ENCODE measurements around the gene HPGD. TPM values are rescaled to one million over a fixed set of nuclear protein-coding genes. Genes with fewer than 3 reads are reported as not detected.

Gene HPGD
- polyA plus RNA-seq, 1 of the 3 experiments (the other 2 are of a cell fraction): not detected

DNA sequence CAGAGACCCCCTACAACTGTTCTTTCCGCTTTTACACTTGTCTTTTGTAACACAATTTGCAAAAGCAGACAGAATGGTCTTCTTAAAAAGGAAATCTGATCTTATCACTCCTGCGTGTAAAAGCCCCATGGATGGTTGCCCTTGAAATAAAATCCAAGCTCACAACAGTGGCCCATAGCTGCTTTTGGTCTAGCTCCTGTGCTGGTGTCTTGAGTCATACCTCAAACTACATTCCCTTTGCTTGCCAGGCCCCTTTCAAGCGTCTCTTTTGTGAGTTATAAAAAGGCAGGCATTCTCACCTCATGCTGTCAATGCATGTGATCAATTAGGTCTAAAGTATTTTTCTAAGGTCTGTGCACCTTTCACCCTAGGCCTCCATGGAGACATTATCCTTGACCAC is 27.6 kb downstream of the HPGD start:
- no peaks in the 10 kb centered on the region for H3K27me3 ChIP-seq (ENCODE audit: insufficient read depth)
- H3K9me2 ChIP-seq: no peaks in the 10 kb centered on the region
- H2AFZ ChIP-seq (ENCODE audit: low read depth): no peak overlapping the region
- POLR2A ChIA-PET: no interaction called here
- H3K9ac ChIP-seq: no peak overlapping the region
- WGBS (ENCODE audit: low lambda C conversion rate): 24% methylated on average over 3 of the region's 3 CpGs
- TF ChIP-seq RFX5 (IDR thresholded peaks at IDR 0.05; ENCODE audit: low read length) (no peak), YY1 (IDR thresholded peaks at IDR 0.05; ENCODE audit: low read depth) (no peak), NRF1 (IDR thresholded peaks at IDR 0.05; ENCODE audit: low read depth, low read length) (no peak), TAF1 (IDR thresholded peaks at IDR 0.05; ENCODE audit: borderline replicate concordance, low read depth, low read length) (no peak), POLR2AphosphoS5 (IDR thresholded peaks at IDR 0.05; ENCODE audit: low read depth, low read length) (no peak), TEAD4 (IDR thresholded peaks at IDR 0.05; ENCODE audit: borderline replicate concordance, insufficient read depth) (no peak)
- TF ChIP-seq, protein P1, sequence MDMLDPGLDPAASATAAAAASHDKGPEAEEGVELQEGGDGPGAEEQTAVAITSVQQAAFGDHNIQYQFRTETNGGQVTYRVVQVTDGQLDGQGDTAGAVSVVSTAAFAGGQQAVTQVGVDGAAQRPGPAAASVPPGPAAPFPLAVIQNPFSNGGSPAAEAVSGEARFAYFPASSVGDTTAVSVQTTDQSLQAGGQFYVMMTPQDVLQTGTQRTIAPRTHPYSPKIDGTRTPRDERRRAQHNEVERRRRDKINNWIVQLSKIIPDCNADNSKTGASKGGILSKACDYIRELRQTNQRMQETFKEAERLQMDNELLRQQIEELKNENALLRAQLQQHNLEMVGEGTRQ (IDR thresholded peaks at IDR 0.05; ENCODE audit: borderline replicate concordance, low read depth, low read length): no peak
- no peak overlapping the region for H3K27ac ChIP-seq (ENCODE audit: low read depth in 2 of 2, low read length in 1 of 2)
- no peaks in the 10 kb centered on the region for H3K79me2 ChIP-seq (ENCODE audit: insufficient read depth)
- H3K4me3 ChIP-seq (ENCODE audit: low read depth in 2 of 2, low read length in 1 of 2): no peak overlapping the region
- CTCF ChIA-PET: no interaction called here
- H3K9me3 ChIP-seq: no peaks in the 10 kb centered on the region
- no peak overlapping the region for H3K4me2 ChIP-seq
- H4K20me1 ChIP-seq (ENCODE audit: insufficient read depth): no peaks in the 10 kb centered on the region
- DNase-seq: no peak
- no peaks in the 10 kb centered on the region; a peak in 1 of 4 replicates for H3K4me1 ChIP-seq (ENCODE audit: control insufficient read depth in 1 of 2, insufficient read depth in 2 of 2, low read depth in 1 of 2, low read length in 1 of 2)
- no peaks in the 10 kb centered on the region for H3K36me3 ChIP-seq (replicated peaks in 1 of 2; ENCODE audit: control insufficient read depth in 1 of 2, insufficient read depth in 2 of 2, low read length in 1 of 2)
- H3F3A ChIP-seq (replicated peaks; ENCODE audit: insufficient read depth): no peaks in the 10 kb centered on the region

DNA sequence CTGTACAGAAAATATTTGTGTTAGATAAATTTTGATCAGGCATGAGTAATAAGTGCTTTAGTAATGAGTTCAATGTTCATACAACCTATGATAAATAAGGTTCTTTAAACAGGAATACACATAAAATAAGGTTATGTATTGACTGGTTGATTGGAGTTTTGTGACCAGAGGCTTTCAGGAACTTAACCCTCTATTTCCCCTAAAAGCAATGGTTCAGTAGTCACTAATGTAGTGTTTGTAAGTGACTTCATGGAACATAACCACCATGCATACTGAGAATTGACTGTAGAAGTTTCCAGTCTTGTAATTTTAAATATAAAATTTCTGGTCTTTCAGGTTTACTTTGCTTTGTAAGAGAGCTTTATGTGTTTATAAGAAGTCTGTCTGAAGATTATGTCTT is 28.1 kb downstream of the HPGD start:
- Histone ChIP-seq H3F3A (replicated peaks; ENCODE audit: insufficient read depth) (no peaks in the 10 kb centered on the region), H3K27ac (ENCODE audit: low read depth in 2 of 2, low read length in 1 of 2) (no peak overlapping the region), H3K4me3 (ENCODE audit: low read depth in 2 of 2, low read length in 1 of 2) (no peak overlapping the region), H3K36me3 (replicated peaks in 1 of 2; ENCODE audit: control insufficient read depth in 1 of 2, insufficient read depth in 2 of 2, low read length in 1 of 2) (no peaks in the 10 kb centered on the region), H3K9me3 (no peaks in the 10 kb centered on the region), H3K79me2 (ENCODE audit: insufficient read depth) (no peaks in the 10 kb centered on the region), H2AFZ (ENCODE audit: low read depth) (no peak overlapping the region), H3K4me2 (no peak overlapping the region), H3K9ac (no peak overlapping the region), H4K20me1 (ENCODE audit: insufficient read depth) (no peaks in the 10 kb centered on the region), H3K4me1 (ENCODE audit: control insufficient read depth in 1 of 2, insufficient read depth in 2 of 2, low read depth in 1 of 2, low read length in 1 of 2) (no peaks in the 10 kb centered on the region; a peak in 1 of 4 replicates), H3K9me2 (no peaks in the 10 kb centered on the region), H3K27me3 (ENCODE audit: insufficient read depth) (no peaks in the 10 kb centered on the region)
- ChIA-PET POLR2A (no interaction called here), CTCF (no interaction called here)
- TF ChIP-seq, protein P2, sequence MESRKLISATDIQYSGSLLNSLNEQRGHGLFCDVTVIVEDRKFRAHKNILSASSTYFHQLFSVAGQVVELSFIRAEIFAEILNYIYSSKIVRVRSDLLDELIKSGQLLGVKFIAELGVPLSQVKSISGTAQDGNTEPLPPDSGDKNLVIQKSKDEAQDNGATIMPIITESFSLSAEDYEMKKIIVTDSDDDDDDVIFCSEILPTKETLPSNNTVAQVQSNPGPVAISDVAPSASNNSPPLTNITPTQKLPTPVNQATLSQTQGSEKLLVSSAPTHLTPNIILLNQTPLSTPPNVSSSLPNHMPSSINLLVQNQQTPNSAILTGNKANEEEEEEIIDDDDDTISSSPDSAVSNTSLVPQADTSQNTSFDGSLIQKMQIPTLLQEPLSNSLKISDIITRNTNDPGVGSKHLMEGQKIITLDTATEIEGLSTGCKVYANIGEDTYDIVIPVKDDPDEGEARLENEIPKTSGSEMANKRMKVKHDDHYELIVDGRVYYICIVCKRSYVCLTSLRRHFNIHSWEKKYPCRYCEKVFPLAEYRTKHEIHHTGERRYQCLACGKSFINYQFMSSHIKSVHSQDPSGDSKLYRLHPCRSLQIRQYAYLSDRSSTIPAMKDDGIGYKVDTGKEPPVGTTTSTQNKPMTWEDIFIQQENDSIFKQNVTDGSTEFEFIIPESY (IDR thresholded peaks at IDR 0.05; ENCODE audit: borderline replicate concordance, low read depth): no peak
- TF ChIP-seq, protein P3, sequence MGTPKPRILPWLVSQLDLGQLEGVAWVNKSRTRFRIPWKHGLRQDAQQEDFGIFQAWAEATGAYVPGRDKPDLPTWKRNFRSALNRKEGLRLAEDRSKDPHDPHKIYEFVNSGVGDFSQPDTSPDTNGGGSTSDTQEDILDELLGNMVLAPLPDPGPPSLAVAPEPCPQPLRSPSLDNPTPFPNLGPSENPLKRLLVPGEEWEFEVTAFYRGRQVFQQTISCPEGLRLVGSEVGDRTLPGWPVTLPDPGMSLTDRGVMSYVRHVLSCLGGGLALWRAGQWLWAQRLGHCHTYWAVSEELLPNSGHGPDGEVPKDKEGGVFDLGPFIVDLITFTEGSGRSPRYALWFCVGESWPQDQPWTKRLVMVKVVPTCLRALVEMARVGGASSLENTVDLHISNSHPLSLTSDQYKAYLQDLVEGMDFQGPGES (IDR thresholded peaks at IDR 0.05; ENCODE audit: low read depth, low read length): no peak
- DNase-seq: no peak

Data from SK-N-SH (cell line).